Stimulated activated naive CD8-positive, alpha-beta T cell treated with anti-CD3 and anti-CD28 coated beads, Interleukin-15, Interleukin-2, amounts not matched to agents 100 ng/mL and 50 ng/mL, for 24 hours (primary cell): ENCODE measurements around the gene TMEFF2.
"Not testable (repeated sequence)": the region's sequence is repeated elsewhere in the genome, so short reads cannot be mapped to it uniquely, and the experiment has no call there.

Experiments used
- H3K27ac Mint-ChIP-seq: one replicate; pipeline ENCODE4 v1.8.0; 2021; ENCODE audit warnings: mild to moderate bottlenecking, mixed read lengths
- H3K27me3 Mint-ChIP-seq: one replicate; pipeline ENCODE4 v1.8.0; 2021; ENCODE audit warnings: mixed read lengths
- H3K36me3 Mint-ChIP-seq: one replicate; pipeline ENCODE4 v1.8.0; 2021; ENCODE audit warnings: low read depth, mixed read lengths
- H3K4me1 Mint-ChIP-seq: one replicate; pipeline ENCODE4 v1.8.0; 2021; ENCODE audit warnings: low read depth, mixed read lengths
- H3K4me3 Mint-ChIP-seq: one replicate; pipeline ENCODE4 v1.8.0; 2021; ENCODE audit warnings: mild to moderate bottlenecking, mixed read lengths
- H3K9me3 Mint-ChIP-seq: one replicate; pipeline ENCODE4 v1.8.0; 2021; ENCODE audit warnings: mixed read lengths

Gene TMEFF2

DNA sequence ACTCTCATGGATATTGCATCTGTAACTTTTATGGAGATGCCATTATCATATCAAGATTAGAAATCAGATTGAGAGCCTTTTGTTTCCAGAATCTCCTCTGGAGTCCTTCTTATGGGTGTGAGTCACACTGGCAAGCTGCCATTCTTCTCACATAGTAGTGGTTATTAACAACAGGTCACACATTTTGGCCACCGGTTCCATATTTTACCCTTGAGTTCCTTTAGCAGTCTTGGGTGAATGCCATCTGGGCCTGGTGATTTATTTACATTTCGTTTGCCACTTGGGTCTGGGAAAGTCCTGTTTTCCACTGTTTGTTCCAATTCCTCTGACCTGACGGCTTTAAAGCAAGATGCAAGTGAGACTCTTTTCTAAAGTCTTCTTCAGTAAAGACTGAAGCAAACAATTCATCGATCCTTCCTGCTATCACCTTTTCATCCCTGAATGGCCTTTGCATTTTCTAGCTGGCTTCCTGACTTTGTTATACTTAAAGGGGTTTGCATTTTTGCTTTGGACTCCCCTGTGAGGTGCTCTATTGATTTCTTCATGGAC lies 267.3 kb downstream of the TMEFF2 start:
- no peak overlapping the region for H3K4me3 Mint-ChIP-seq
- no peaks in the 10 kb centered on the region for H3K27me3 Mint-ChIP-seq
- H3K27ac Mint-ChIP-seq, result no peak overlapping the region
- H3K36me3 Mint-ChIP-seq, result no peaks in the 10 kb centered on the region
- peaks cover 7% of the 10 kb centered on the region for H3K9me3 Mint-ChIP-seq
- no peaks in the 10 kb centered on the region for H3K4me1 Mint-ChIP-seq

GRCh38 chr2:191926671-191927070 lies 268.1 kb downstream of the TMEFF2 start:
- no peaks in the 10 kb centered on the region for H3K4me1 Mint-ChIP-seq
- peaks cover 10% of the 10 kb centered on the region for H3K9me3 Mint-ChIP-seq
- no peak overlapping the region for H3K4me3 Mint-ChIP-seq
- H3K36me3 Mint-ChIP-seq, result no peaks in the 10 kb centered on the region
- no peaks in the 10 kb centered on the region for H3K27me3 Mint-ChIP-seq
- no peak overlapping the region for H3K27ac Mint-ChIP-seq

DNA sequence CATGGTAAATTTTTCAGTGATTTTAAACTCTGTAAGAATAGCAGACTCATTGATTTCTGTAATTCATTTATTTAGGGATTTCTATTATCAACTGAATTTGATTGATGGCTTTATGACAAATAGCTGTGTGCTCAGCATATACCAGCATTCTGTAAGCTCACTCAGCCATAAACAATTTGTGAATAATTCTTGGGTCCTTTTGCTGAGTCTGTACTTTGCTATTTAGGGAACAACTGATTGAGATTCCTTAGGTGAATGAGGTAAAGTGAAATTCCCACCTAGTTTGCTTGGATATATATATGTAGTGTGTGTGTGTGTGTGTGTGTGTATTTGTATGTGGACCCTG lies 271.1 kb downstream of the TMEFF2 start:
- Mint-ChIP-seq H3K27ac (no peak overlapping the region), H3K4me3 (no peak overlapping the region), H3K9me3 (peaks cover 10% of the 10 kb centered on the region), H3K36me3 (no peaks in the 10 kb centered on the region), H3K4me1 (no peaks in the 10 kb centered on the region), H3K27me3 (no peaks in the 10 kb centered on the region)

DNA sequence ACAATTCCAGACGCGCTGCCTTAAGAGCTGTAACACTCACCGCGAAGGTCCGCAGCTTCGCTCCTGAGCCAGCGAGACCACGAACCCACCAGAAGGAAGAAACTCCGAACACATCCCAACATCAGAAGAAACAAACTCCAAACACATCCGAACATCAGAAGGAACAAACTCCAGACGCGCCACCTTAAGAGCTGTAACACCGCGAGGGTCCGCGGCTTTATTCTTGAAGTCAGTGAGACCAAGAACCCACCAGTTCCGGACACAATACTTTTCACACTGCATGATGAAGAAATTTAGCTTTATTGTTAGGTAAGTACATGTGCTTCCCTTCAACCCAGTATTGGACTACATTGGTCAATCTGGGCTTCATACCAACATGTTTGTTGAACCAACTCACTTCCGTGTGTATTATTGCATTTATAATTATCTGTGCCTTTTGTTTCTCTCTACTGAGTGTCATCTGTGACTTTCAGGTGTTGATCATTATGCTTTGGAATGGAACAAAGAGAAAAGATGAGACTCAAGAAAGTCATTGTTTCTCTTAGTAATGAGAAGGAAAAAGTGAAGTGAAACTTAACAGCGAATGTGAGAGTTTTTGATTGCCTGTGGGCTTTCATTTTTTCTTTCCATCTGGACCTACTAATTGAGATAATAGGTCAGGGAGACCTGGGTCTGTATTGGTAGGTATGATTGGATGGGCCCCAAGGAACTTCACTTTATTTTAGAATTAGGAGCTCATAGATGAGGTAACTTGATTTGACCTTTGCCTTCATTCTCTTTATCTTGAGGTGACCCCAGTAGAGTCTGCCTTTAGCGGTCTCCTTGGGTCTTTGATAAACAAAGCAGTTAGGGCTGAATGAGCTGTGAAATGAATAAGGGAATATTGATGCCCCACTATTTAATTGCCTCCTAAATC lies 271.7 kb downstream of the TMEFF2 start:
- H3K4me3 Mint-ChIP-seq, result no peak overlapping the region
- no peaks in the 10 kb centered on the region for H3K4me1 Mint-ChIP-seq
- no peaks in the 10 kb centered on the region for H3K27me3 Mint-ChIP-seq
- peaks cover 10% of the 10 kb centered on the region for H3K9me3 Mint-ChIP-seq
- no peaks in the 10 kb centered on the region for H3K36me3 Mint-ChIP-seq
- no peak overlapping the region for H3K27ac Mint-ChIP-seq

DNA sequence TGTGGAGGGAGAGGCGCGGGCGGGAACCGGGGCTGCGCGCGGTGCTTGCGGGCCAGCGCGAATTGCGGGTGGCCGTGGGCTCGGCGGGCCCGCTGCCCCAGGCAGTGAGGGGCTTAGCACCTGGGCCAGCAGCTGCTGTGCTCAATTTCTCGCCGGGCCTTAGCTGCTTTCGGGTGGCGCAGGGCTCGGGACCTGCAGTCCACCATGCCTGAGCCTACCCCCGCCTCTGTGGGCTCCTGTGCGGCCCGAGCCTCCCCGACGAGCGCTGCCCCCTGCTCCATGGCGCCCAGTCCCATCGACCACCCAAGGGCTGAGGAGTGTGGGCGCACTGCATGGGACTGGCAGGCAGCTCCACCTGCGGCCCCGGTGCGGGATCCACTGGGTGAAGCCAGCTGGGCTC lies 273.1 kb downstream of the TMEFF2 start:
- not testable (repeated sequence) for H3K27me3 Mint-ChIP-seq, H3K27ac Mint-ChIP-seq, H3K36me3 Mint-ChIP-seq, H3K4me3 Mint-ChIP-seq, H3K4me1 Mint-ChIP-seq
- peaks cover 10% of the 10 kb centered on the region for H3K9me3 Mint-ChIP-seq

GRCh38 chr2:191920502-191920901 lies 274.2 kb downstream of the TMEFF2 start:
- Mint-ChIP-seq H3K36me3 (no peaks in the 10 kb centered on the region), H3K4me3 (no peak overlapping the region), H3K9me3 (peaks cover 10% of the 10 kb centered on the region), H3K27me3 (peaks cover 15% of the 10 kb centered on the region), H3K4me1 (no peaks in the 10 kb centered on the region), H3K27ac (no peak overlapping the region)

DNA sequence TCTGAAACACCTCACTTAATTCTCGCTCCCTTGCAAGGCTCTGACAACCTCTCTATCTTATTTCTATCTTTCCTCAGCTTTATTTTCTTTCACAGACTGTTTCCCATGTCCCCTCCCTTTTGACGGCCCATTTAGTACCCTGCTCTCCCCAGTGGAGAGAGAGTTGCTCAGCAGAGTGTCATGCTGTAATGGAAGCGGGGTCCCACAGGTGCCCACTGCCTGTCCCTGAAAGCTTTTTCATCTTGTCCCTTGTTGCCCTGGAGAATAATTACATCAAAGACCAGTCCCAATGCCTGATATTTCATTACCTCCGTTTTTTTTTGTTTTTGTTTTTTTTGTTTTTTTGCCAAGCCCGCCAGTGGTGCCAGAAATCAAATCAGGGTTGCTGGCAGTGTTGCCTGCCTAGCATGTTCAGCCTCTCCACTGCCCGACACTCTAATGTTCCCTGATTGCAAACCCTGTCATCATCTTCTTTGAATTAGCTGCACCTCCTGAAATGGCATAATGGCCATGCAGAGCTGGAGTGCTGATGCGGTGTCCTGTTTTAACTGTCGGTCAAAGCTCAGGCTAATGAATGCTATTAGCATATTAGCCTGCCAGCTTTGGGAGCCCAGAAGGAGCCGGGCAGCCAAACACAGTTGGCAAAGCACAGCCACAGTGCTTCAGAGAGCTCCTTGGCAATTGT lies 276.6 kb downstream of the TMEFF2 start:
- Mint-ChIP-seq H3K4me1 (no peaks in the 10 kb centered on the region), H3K27me3 (peaks cover 16% of the 10 kb centered on the region), H3K9me3 (peaks cover 9% of the 10 kb centered on the region), H3K4me3 (no peak overlapping the region), H3K27ac (no peak overlapping the region), H3K36me3 (no peaks in the 10 kb centered on the region)

GRCh38 chr2:191917430-191917881 lies 277.3 kb downstream of the TMEFF2 start:
- Mint-ChIP-seq H3K9me3 (peaks cover 4% of the 10 kb centered on the region), H3K27ac (no peak overlapping the region), H3K27me3 (peaks cover 16% of the 10 kb centered on the region), H3K4me3 (no peak overlapping the region), H3K36me3 (no peaks in the 10 kb centered on the region), H3K4me1 (no peaks in the 10 kb centered on the region)

DNA sequence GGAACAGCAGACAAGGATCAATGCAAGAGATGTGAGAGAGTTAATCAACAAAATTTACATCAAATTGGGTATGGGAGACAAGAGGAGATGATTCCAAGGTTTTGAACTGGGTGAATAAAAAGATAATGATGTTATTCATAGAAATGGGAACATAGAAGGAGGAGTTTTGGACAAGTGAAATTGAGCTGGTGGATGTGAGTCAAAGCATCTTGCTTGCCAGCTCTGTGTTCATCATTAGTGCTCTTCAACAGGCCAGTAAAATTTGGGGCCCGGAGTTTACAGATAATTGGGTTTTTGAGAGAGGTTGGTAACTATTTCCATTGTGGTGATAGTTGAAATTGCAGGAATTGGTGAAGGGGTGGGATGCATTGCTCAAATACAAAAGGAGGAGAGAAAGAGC lies 277.9 kb downstream of the TMEFF2 start:
- Mint-ChIP-seq H3K27me3 (peaks cover 18% of the 10 kb centered on the region), H3K9me3 (no peaks in the 10 kb centered on the region), H3K4me3 (no peak overlapping the region), H3K27ac (no peak overlapping the region), H3K36me3 (no peaks in the 10 kb centered on the region), H3K4me1 (peaks cover under 1% of the 10 kb centered on the region)

DNA sequence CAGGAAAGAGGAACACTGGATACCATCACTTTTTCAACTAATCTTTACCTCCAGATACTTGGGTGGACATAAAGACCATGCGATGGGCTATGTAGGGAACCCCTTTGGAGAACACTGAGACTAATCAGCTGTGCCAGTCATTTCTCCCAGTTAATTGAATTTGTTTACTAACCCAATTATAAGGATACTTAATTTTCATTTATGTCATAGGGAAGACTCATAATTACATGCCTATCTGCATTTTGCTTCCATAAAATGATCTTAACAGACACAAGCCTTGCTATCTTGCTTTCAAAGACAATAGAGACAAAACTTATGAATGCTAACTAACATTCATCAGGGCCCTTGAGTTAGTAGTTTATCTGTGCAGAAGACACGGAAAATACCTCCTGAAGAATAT lies 279.0 kb downstream of the TMEFF2 start:
- H3K27me3 Mint-ChIP-seq, result peaks cover 21% of the 10 kb centered on the region
- H3K4me1 Mint-ChIP-seq, result peaks cover 9% of the 10 kb centered on the region
- no peak overlapping the region for H3K4me3 Mint-ChIP-seq
- H3K9me3 Mint-ChIP-seq, result no peaks in the 10 kb centered on the region
- H3K27ac Mint-ChIP-seq, result no peak overlapping the region
- no peaks in the 10 kb centered on the region for H3K36me3 Mint-ChIP-seq

DNA sequence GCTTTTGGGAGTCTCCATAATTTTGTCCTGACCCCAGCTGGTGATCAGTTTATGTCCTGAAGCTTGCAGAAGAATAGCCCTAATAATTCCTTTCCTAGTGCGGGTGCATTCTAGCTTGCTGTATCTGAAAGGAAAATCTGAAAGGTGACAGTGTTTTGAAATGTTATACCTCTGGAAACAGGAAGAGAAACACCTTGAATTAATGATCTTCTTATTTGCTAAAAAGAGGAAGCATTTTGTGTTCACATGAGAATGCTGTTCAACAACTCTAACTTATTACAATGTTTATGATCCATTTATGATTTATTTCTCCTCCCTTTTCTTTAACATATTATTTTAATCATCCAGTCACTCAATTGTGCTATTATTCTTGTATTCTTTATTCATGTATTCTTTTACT lies 280.9 kb downstream of the TMEFF2 start:
- Mint-ChIP-seq H3K36me3 (no peaks in the 10 kb centered on the region), H3K4me1 (peaks cover 16% of the 10 kb centered on the region), H3K27me3 (peaks cover 25% of the 10 kb centered on the region), H3K9me3 (no peaks in the 10 kb centered on the region), H3K4me3 (no peak overlapping the region), H3K27ac (no peak overlapping the region)

DNA sequence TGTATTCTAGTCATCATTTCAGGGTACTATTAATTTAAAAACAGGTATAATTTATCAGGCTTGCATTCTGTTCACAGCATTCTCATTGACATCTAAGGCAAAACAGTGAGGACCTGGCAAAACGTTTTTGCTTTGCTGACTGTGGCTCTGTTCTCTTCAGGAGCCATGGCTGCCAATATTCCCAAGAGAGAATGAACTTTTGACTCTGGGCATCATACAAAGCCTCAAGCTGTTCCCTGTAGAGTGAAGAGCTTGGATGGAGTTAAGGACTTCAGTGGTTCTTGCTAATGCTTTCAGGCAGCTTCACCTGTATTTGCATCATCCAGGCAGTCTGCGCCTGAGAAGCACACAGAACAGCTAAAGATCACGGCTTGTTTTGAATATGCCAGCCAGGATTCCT lies 282.0 kb downstream of the TMEFF2 start:
- no peak overlapping the region for H3K27ac Mint-ChIP-seq
- H3K4me3 Mint-ChIP-seq, result no peak overlapping the region
- H3K36me3 Mint-ChIP-seq, result no peaks in the 10 kb centered on the region
- H3K4me1 Mint-ChIP-seq, result peaks cover 18% of the 10 kb centered on the region
- no peaks in the 10 kb centered on the region for H3K9me3 Mint-ChIP-seq
- H3K27me3 Mint-ChIP-seq, result peaks cover 25% of the 10 kb centered on the region

DNA sequence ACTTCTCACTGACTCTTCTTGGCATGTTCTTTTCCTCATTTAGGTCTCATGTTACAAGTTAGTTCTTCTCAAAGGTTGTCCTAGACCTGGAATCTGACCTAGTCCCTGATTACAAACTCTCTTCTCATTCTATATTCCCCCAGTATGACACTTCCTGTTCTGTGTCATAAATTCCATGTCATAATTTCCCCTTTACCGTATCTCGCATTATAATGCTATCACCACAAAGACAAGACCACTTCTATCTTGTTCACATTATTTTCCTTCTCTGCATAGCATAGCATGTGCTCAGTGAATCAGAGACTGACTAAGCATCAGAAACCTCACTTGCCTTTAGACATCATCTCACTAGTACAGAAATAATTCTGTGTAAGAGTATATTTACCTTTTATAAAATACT lies 284.2 kb downstream of the TMEFF2 start:
- Mint-ChIP-seq H3K4me1 (peaks cover 26% of the 10 kb centered on the region), H3K4me3 (peak overlapping the region; percentile 6)

GRCh38 chr2:191908874-191909273 lies 285.9 kb downstream of the TMEFF2 start:
- Mint-ChIP-seq H3K27ac (no peak overlapping the region), H3K9me3 (no peaks in the 10 kb centered on the region), H3K4me1 (peaks cover 26% of the 10 kb centered on the region), H3K4me3 (no peak overlapping the region), H3K27me3 (peaks cover 9% of the 10 kb centered on the region), H3K36me3 (no peaks in the 10 kb centered on the region)

More for the DNA sequence above, 284.2 kb downstream of the TMEFF2 start:
- Mint-ChIP-seq H3K27me3 (peaks cover 11% of the 10 kb centered on the region), H3K36me3 (no peaks in the 10 kb centered on the region), H3K9me3 (no peaks in the 10 kb centered on the region), H3K27ac (peak overlapping the region; percentile 59)

DNA sequence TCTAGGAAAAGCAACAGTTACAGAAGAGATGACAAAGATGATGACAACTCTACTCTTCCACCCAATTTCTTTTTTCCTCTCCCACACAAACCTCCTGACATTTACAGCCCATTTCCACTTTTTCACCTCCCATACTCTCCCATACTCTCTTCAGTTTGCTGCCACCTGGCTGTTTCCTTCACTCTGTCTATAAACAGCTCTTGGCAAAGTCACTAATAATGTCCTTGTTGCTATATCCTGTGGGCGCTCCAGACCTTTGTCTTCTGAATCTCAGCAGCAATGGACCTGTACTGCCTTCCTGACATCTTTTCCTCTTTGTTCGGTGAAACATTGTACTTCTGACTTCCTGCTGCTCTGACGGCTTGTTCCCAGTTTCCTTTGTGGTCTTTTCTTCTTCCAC lies 287.2 kb downstream of the TMEFF2 start:
- peaks cover 9% of the 10 kb centered on the region for H3K27me3 Mint-ChIP-seq
- no peak overlapping the region for H3K27ac Mint-ChIP-seq
- no peaks in the 10 kb centered on the region for H3K36me3 Mint-ChIP-seq
- no peaks in the 10 kb centered on the region for H3K9me3 Mint-ChIP-seq
- H3K4me3 Mint-ChIP-seq, result no peak overlapping the region
- peaks cover 26% of the 10 kb centered on the region for H3K4me1 Mint-ChIP-seq
